ENCODE results near the gene SH3GL1. TPM values are rescaled to one million over a fixed set of nuclear protein-coding genes. Genes with fewer than 3 reads are reported as not detected.

SH3GL1 gene
- polyA plus RNA-seq, 1 of the 3 experiments (the other 2 are of a cell fraction): 82.8 TPM

DNA sequence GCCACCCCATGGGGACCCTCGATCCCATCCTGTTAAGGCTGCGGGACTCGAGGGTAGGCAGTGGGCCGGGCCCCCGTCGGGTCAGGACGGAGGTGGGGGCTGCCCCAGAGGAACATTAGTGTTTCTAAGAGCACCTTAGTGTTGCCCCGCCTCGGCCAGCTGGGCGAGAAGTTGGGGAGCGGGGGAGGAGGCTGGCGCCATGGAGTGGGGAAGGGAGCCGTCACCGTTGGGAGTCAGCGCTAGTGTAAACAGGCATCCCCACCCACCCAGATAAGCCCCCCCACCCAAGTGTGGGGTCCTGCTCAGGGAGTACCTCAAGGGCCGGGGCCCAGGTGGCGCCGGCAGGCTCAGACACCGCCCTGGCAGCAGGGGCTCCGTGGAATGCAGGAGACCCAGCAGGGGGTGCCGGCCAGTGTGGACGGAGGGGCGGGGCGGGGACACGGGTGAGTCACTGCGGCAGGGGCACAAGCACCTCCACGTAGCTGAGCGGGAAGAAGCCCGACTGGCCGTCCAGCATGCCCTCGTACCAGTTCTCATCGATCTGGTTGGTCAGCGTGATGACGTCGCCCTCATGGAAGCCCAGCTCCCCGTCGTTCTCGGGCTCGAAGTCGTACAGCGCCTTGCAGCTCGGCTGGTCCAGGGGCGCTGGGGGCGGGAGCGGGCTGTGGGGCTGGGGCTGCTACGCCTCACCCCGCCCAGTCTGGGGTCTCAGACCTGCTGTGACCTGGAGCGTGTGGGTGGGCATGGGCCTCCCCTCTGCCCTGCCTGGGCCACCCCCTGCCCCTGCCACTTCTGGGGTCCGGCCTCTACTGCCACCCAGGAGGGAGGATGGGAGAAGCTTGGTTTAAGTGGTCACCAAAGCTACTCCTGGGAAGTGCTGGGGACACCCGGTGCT, 38.9 kb downstream of the SH3GL1 start:
- 90% methylated on average over 22 of the region's 50 CpGs for WGBS (ENCODE audit: low lambda C conversion rate)
- DNase-seq: no peak
- H3F3A ChIP-seq (replicated peaks; ENCODE audit: insufficient read depth): peaks cover 3% of the 10 kb centered on the region
- no peak for TF ChIP-seq NRF1 (IDR thresholded peaks at IDR 0.05; ENCODE audit: low read depth, low read length)
- no peak for TF ChIP-seq TAF1 (IDR thresholded peaks at IDR 0.05; ENCODE audit: borderline replicate concordance, low read depth, low read length)
- TF ChIP-seq JUND (IDR thresholded peaks at IDR 0.05): no peak
- H3K4me3 ChIP-seq (ENCODE audit: low read depth in 2 of 2, low read length in 1 of 2): no peak overlapping the region
- H4K20me1 ChIP-seq (ENCODE audit: insufficient read depth): no peaks in the 10 kb centered on the region
- H3K27ac ChIP-seq (ENCODE audit: low read depth in 2 of 2, low read length in 1 of 2): no peak overlapping the region; a peak in 1 of 4 replicates
- no peak overlapping the region for H3K9ac ChIP-seq
- no peak overlapping the region for H2AFZ ChIP-seq (ENCODE audit: low read depth)
- H3K27me3 ChIP-seq (ENCODE audit: insufficient read depth): no peaks in the 10 kb centered on the region
- CTCF ChIA-PET: interaction anchor here (1.3 to 8.5 kb wide), 3 partner anchors 8 to 94 kb away, joined by 5 to 84 read pairs (median 6); no protein-coding TSS in a partner anchor
- no peaks in the 10 kb centered on the region for H3K9me3 ChIP-seq
- no peaks in the 10 kb centered on the region for H3K4me1 ChIP-seq (ENCODE audit: control insufficient read depth in 1 of 2, insufficient read depth in 2 of 2, low read depth in 1 of 2, low read length in 1 of 2)
- H3K9me2 ChIP-seq: no peaks in the 10 kb centered on the region
- POLR2A ChIA-PET: no interaction called here
- no peak overlapping the region for H3K4me2 ChIP-seq
- no peaks in the 10 kb centered on the region; the same call in 1 of the 2 replicates for H3K79me2 ChIP-seq (ENCODE audit: insufficient read depth)
- peaks cover 0 to 60% of the 10 kb centered on the region in 2 experiments for H3K36me3 ChIP-seq (replicated peaks in 1 of 2; ENCODE audit: control insufficient read depth in 1 of 2, insufficient read depth in 2 of 2, low read length in 1 of 2)

DNA sequence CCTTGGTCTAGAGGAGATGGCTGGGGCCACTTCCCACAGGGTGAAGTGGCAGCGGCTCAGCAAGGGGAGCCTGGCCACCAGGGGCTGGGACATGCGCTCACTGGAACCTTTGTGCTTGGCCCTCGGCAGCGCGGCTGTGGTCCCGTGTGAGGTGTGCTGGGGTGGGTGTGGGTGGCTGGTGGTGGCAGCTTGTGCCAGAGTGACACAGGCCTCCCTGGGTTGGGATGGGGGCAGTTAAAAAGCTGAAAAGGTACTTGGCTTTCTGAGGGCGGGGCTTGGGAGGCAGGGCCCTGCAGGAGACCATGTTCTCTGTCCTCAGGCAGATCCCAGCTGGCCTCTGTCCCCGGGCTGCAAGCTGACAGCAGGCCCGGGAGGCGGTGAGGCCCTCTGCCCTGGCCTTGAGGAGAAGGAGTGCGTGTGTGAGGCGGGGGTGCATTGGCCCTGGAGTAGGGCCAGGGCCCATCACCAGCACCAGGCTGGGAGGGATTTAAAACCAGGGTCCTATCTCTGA, 39.7 kb downstream of the SH3GL1 start:
- CTCF ChIA-PET: interaction anchor here (1.8 to 8.5 kb wide), 2 partner anchors 7 to 40 kb away, joined by 6 to 84 read pairs; partner anchors contain the start of gene SH3GL1
- Histone ChIP-seq H3K36me3 (replicated peaks in 1 of 2; ENCODE audit: control insufficient read depth in 1 of 2, insufficient read depth in 2 of 2, low read length in 1 of 2) (peaks cover 0 to 53% of the 10 kb centered on the region in 2 experiments), H3K4me1 (ENCODE audit: control insufficient read depth in 1 of 2, insufficient read depth in 2 of 2, low read depth in 1 of 2, low read length in 1 of 2) (no peaks in the 10 kb centered on the region), H3K27ac (ENCODE audit: low read depth in 2 of 2, low read length in 1 of 2) (no peak overlapping the region; a peak in 1 of 4 replicates), H3F3A (replicated peaks; ENCODE audit: insufficient read depth) (peaks cover 3% of the 10 kb centered on the region), H3K79me2 (ENCODE audit: insufficient read depth) (no peaks in the 10 kb centered on the region), H3K4me2 (no peak overlapping the region), H3K27me3 (ENCODE audit: insufficient read depth) (no peaks in the 10 kb centered on the region), H3K9me3 (no peaks in the 10 kb centered on the region), H2AFZ (ENCODE audit: low read depth) (no peak overlapping the region), H3K9me2 (no peaks in the 10 kb centered on the region), H4K20me1 (ENCODE audit: insufficient read depth) (no peaks in the 10 kb centered on the region), H3K9ac (no peak overlapping the region), H3K4me3 (ENCODE audit: low read depth in 2 of 2, low read length in 1 of 2) (no peak overlapping the region)
- no peak for TF ChIP-seq POLR2AphosphoS5 (IDR thresholded peaks at IDR 0.05; ENCODE audit: low read depth, low read length)
- TF ChIP-seq, protein P1, sequence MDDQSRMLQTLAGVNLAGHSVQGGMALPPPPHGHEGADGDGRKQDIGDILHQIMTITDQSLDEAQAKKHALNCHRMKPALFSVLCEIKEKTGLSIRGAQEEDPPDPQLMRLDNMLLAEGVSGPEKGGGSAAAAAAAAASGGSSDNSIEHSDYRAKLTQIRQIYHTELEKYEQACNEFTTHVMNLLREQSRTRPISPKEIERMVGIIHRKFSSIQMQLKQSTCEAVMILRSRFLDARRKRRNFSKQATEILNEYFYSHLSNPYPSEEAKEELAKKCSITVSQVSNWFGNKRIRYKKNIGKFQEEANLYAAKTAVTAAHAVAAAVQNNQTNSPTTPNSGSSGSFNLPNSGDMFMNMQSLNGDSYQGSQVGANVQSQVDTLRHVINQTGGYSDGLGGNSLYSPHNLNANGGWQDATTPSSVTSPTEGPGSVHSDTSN (IDR thresholded peaks at IDR 0.05): no peak
- TF ChIP-seq EP300 (IDR thresholded peaks at IDR 0.05; ENCODE audit: borderline replicate concordance in 1 of 2, low read depth in 1 of 2, low read length in 1 of 2): no peak
- TF ChIP-seq EZH2phosphoT487 (IDR thresholded peaks at IDR 0.05; ENCODE audit: borderline replicate concordance, low read depth): no peak
- TF ChIP-seq FOXJ3 (CRISPR knock-in tag; IDR thresholded peaks at IDR 0.05): no peak
- TF ChIP-seq, protein P2, sequence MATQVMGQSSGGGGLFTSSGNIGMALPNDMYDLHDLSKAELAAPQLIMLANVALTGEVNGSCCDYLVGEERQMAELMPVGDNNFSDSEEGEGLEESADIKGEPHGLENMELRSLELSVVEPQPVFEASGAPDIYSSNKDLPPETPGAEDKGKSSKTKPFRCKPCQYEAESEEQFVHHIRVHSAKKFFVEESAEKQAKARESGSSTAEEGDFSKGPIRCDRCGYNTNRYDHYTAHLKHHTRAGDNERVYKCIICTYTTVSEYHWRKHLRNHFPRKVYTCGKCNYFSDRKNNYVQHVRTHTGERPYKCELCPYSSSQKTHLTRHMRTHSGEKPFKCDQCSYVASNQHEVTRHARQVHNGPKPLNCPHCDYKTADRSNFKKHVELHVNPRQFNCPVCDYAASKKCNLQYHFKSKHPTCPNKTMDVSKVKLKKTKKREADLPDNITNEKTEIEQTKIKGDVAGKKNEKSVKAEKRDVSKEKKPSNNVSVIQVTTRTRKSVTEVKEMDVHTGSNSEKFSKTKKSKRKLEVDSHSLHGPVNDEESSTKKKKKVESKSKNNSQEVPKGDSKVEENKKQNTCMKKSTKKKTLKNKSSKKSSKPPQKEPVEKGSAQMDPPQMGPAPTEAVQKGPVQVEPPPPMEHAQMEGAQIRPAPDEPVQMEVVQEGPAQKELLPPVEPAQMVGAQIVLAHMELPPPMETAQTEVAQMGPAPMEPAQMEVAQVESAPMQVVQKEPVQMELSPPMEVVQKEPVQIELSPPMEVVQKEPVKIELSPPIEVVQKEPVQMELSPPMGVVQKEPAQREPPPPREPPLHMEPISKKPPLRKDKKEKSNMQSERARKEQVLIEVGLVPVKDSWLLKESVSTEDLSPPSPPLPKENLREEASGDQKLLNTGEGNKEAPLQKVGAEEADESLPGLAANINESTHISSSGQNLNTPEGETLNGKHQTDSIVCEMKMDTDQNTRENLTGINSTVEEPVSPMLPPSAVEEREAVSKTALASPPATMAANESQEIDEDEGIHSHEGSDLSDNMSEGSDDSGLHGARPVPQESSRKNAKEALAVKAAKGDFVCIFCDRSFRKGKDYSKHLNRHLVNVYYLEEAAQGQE (IDR thresholded peaks at IDR 0.05; ENCODE audit: low read depth, low read length): no peak
- no peak for TF ChIP-seq FOXM1 (IDR thresholded peaks at IDR 0.05; ENCODE audit: low read depth)
- TF ChIP-seq, protein P3, sequence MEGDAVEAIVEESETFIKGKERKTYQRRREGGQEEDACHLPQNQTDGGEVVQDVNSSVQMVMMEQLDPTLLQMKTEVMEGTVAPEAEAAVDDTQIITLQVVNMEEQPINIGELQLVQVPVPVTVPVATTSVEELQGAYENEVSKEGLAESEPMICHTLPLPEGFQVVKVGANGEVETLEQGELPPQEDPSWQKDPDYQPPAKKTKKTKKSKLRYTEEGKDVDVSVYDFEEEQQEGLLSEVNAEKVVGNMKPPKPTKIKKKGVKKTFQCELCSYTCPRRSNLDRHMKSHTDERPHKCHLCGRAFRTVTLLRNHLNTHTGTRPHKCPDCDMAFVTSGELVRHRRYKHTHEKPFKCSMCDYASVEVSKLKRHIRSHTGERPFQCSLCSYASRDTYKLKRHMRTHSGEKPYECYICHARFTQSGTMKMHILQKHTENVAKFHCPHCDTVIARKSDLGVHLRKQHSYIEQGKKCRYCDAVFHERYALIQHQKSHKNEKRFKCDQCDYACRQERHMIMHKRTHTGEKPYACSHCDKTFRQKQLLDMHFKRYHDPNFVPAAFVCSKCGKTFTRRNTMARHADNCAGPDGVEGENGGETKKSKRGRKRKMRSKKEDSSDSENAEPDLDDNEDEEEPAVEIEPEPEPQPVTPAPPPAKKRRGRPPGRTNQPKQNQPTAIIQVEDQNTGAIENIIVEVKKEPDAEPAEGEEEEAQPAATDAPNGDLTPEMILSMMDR (IDR thresholded peaks at IDR 0.05): no peak
- no peak for TF ChIP-seq SMC3 (IDR thresholded peaks at IDR 0.05; ENCODE audit: low read depth, low read length)
- no peak for TF ChIP-seq MEF2A (IDR thresholded peaks at IDR 0.05; ENCODE audit: borderline replicate concordance, low read depth)
- 94% methylated on average over 8 of the region's 12 CpGs for WGBS (ENCODE audit: low lambda C conversion rate)
- DNase-seq: no peak
- POLR2A ChIA-PET: no interaction called here
